Activated CD8-positive, alpha-beta memory T cell treated with anti-CD3 and anti-CD28 coated beads for 1 hour (primary cell): ENCODE data around the gene ARFGEF3.

Source experiments
- DNase-seq, 2 donors: peaks; one replicate each; pipeline ENCODE4 v3.0.0-alpha.2; 2020; ENCODE audit warnings: low read depth in 1 of 2; ENCODE audit errors: extremely low read depth in 1 of 2

ARFGEF3 gene

DNA sequence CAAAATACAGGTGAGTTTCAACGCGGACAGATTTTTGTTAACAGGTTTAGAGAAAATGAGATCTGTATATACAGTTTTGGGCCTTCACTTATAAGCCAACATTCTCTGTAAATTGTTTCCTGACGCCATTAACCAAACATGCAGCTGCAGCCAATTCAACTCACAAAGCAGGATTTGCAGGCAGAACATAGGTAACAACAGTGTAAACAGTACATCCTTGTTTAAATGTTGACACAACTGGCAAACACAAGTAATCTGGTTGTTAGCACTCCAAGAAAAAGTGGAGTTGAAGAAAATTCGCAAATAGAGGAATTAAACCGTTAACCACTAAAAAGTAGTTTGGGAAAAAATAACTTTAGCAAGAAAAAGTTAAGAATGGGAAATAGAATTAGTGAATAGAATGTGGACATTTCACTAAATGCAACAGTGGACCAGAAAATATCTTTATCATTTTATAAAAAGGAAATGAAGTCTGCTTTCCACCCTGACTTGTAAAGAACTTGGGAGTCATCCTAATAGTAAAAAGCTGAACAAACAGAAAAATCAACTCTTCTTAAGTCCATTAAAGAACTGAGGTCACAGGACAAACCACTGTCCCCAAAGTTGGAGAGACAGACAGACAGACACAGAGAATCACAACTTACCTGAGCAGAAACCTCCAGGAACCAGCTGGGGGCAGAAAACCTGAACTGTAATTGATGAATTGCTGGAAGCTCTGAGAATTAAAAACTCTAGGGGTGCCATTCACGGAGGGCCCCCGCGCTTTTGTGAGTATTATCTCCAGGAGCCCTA, 226.0 kb downstream of the ARFGEF3 start:
- no peak for DNase-seq

- DNase-seq = no peak
These were observed 227.8 kb downstream of the ARFGEF3 start for GRCh38 chr6:138389551-138389950.
